ENCODE measurements around the gene RRAD. TPM values are rescaled to one million over a fixed set of nuclear protein-coding genes. Genes with fewer than 3 reads are reported as not detected.
"Not testable (repeated sequence)": the region's sequence is repeated elsewhere in the genome, so short reads cannot be mapped to it uniquely, and the experiment has no call there.

Gene RRAD
- total RNA-seq, 2 experiments from 2014 or later = 0.20 to 0.23 TPM

DNA sequence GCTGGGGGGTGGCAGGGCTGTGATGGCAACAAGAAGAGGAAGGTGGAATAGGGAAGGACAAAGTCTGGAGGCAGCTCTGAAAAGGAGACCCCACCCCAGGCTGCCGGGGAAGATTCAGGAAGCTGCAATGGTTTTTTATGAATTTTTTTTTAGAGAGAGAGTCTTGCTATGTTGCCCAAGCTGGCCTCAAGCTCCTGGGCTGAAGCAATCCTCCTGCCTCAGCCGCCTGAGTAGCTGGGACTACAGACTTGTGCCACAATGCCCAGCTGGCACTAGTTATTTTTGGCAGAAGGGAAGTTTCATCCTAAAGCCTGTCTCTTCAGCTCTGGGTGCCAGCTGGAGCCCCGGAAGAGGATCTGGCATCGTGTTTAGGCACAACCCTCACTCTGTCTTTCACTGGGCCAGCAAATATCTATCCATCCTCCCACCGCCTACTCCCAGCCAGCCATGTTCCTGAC, 34.4 kb upstream of the RRAD start:
- H3K36me3 Mint-ChIP-seq (ENCODE audit: low read depth) = no peaks in the 10 kb centered on the region
- H3K9me3 Mint-ChIP-seq = no peaks in the 10 kb centered on the region
- no peaks in the 10 kb centered on the region for H3K27me3 Mint-ChIP-seq
- H3K27ac Mint-ChIP-seq = no peak overlapping the region
- ChIA-PET CTCF (interaction anchor here (0.6 to 4.5 kb wide), 8 partner anchors 9 to 331 kb away, joined by 3 to 19 read pairs (median 4); partner anchors contain the start of gene PHAF1), POLR2A (interaction anchor here (0.7 kb wide), 1 partner anchor 199 kb away, joined by 5 read pairs; no protein-coding TSS in a partner anchor)
- no peak overlapping the region for H3K4me3 Mint-ChIP-seq
- no peak for DNase-seq
- peaks cover 44% of the 10 kb centered on the region for H3K4me1 Mint-ChIP-seq

DNA sequence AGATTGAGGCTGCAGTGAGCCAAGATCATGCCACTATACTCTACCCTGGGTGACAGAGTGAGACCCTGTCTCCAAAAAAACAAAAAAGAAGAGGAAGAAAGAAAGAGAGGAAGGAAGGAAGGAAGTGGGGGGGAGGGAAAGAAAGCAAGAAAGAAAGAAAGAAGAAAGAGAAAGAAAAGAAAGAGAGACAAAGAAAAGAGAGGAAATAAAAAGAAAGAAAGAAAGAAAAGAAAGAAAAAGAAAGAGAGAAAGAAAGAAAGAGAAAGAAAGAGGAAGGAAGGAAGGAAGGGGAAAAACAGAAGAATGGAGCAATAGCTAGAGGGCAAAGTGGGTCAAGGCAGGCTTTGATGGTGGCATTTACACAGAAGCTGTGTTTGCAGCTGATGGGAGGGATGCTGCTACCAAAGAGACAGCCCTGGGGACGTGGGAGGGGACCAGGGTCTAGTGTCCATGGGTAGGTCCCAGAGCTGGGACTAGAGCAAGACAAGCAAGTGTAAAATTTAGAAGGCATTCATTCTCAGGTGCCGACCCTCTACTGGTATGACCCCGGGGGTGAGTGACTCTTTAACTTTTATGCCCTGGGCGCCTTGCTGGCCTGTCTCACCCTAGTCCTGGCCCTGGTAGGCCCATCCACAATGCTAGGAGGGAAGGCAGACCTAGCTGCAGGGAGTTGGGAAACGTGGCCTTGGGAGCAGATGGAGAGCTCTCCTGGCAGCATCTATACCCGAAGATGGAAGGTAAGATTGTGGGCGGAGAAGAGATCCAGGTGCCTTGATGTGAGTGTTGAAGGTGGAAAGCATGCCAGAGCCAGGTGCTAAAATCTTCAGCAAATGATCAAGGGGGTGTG, 33.7 kb upstream of the RRAD start:
- ChIA-PET POLR2A (interaction anchor here (0.7 kb wide), 1 partner anchor 200 kb away, joined by 5 read pairs; no protein-coding TSS in a partner anchor), CTCF (interaction anchor here (0.6 to 4.5 kb wide), 15 partner anchors 8 to 331 kb away, joined by 3 to 19 read pairs (median 4); no protein-coding TSS in a partner anchor)
- H3K4me3 Mint-ChIP-seq = no peak overlapping the region
- H3K27ac Mint-ChIP-seq = peak overlapping the region; percentile 71
- no peaks in the 10 kb centered on the region for H3K9me3 Mint-ChIP-seq
- DNase-seq = no peak
- peaks cover 44% of the 10 kb centered on the region for H3K4me1 Mint-ChIP-seq
- peaks cover under 1% of the 10 kb centered on the region for H3K27me3 Mint-ChIP-seq
- no peaks in the 10 kb centered on the region for H3K36me3 Mint-ChIP-seq (ENCODE audit: low read depth)

DNA sequence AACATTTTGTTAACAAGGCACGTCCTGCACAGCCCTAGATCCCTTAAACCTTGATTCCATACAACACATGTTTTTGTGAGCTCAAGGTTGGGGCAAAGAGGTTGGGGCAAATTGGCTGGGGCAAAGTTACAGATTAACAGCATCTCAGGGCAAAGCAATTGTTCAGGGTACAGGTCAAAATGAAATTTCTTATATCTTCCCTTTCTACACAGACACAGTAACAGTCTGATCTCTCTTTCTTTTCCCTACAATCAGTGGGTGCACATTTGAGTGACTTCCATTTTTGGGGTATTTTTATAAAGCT, 30.8 kb upstream of the RRAD start:
- Mint-ChIP-seq H3K4me1 (peaks cover 32% of the 10 kb centered on the region), H3K27me3 (peaks cover 20% of the 10 kb centered on the region)
- H3K36me3 Mint-ChIP-seq (ENCODE audit: low read depth); DNase-seq; H3K27ac Mint-ChIP-seq; H3K4me3 Mint-ChIP-seq; H3K9me3 Mint-ChIP-seq; POLR2A ChIA-PET: not testable (repeated sequence)
- CTCF ChIA-PET = interaction anchor here (0.6 to 1.0 kb wide), 4 partner anchors 9 to 63 kb away, joined by 3 to 4 read pairs (median 3); partner anchors contain the start of gene CDH16

DNA sequence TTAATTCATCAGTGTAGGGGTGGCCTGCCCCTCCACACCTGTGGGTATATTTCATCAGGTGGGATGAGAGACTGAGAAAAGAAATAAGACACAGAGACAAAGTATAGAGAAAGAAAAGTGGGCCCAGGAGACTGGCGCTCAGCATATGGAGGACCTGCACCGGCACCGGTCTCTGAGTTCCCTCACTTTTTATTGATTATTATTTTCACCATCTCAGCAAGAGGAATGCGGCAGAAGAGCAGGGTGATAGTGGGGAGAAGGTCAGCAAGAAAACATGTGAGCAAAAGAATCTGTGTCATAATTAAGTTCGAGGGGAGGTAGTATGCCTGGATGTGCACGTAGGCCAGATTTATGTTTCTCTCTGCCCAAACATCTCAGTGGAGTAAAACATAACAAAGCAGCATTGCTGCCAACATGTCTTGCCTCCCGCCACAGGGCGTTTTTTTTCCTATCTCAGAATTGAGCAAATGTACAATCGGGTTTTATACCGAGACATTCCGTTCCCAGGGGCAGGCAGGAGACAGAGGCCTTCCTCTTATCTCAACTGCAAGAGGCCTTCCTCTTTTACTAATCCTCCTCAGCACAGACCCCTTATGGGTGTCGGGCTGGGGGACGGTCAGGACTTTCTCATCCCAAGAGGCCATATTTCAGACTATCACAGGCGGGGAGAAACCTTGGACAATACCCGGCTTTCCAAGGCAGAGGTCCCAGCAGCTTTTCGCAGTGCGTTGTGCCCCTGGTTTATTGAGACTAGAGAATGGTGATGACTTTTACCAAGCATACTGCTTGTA, 30.2 kb upstream of the RRAD start:
- DNase-seq; H3K9me3 Mint-ChIP-seq; H3K27ac Mint-ChIP-seq; H3K36me3 Mint-ChIP-seq (ENCODE audit: low read depth); H3K4me3 Mint-ChIP-seq; POLR2A ChIA-PET: not testable (repeated sequence)
- Mint-ChIP-seq H3K4me1 (peaks cover 28% of the 10 kb centered on the region), H3K27me3 (peaks cover 23% of the 10 kb centered on the region)
- CTCF ChIA-PET = interaction anchor here (0.6 to 1.0 kb wide), 2 partner anchors 37 to 63 kb away, joined by 3 to 4 read pairs; partner anchors contain the start of gene CDH16

DNA sequence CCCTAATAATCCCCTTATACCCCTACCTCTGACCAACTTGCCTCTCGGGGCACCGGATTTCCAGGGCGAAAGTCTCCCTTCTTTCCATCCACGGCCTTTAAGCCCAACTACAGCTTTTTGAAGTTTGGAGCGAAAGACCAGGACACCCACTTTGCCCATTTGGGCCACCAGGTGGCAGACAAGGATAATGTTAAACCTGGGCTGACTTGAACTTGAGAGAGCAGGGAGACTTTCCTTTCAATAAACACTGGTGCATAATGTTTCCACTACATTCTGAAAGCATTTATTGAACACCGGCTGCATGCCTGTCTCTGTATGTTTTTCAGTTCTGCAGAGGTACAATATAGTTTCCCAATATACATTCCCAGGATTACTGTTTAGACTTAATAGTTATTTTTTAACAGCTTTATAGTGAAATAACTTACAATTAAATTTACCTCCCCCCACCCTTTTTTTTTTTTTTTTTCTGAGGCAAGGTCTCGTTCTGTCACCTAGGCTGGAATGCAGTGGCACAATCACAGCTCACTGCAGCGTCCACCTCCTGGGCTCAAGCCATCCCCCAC, 28.8 kb upstream of the RRAD start:
- peak; percentile 87 for DNase-seq
- peaks cover 23% of the 10 kb centered on the region for H3K4me1 Mint-ChIP-seq
- POLR2A ChIA-PET = interaction anchor here (0.6 kb wide), 1 partner anchor 218 kb away, joined by 3 read pairs; no protein-coding TSS in a partner anchor
- no peak overlapping the region for H3K27ac Mint-ChIP-seq
- peaks cover 4% of the 10 kb centered on the region for H3K36me3 Mint-ChIP-seq (ENCODE audit: low read depth)
- no peak overlapping the region for H3K4me3 Mint-ChIP-seq
- CTCF ChIA-PET = interaction anchor here (0.6 to 2.2 kb wide), 17 partner anchors 11 to 861 kb away, joined by 3 to 8 read pairs (median 3); partner anchors contain the start of gene NOL3
- H3K27me3 Mint-ChIP-seq = peaks cover 35% of the 10 kb centered on the region
- peaks cover 8% of the 10 kb centered on the region for H3K9me3 Mint-ChIP-seq

DNA sequence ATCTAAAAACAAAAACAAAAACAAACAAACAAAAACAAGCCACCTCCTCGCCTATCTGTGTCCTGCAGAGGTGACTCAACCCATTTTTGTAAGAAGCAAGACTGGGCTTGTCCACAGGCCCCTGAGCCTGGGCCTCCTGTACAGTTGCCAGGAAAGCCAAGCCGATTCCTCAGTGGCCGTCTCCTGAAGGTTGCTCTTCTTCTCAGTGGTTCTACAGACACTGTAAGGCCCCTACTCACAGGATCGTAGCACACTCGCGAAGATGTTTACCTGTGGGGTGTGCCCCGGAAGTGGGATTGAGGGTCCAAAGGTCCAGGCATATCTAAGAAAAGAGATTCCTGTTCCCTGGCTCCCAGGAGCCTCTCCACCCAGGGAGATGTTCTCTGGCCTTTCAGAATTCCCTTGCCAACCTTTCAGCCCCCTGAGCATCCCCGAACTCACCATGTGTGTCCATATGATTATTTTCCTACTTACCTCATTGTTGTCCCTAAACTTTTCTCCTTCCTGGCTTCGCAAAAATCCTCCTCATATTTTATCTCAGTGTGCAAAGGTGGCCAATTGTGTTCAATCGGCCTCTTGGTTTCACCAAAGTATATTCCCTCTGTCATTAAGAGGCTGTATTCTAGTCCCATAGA, 28.2 kb upstream of the RRAD start:
- no peak for DNase-seq
- CTCF ChIA-PET = interaction anchor here (0.6 to 2.2 kb wide), 17 partner anchors 7 to 862 kb away, joined by 3 to 7 read pairs (median 3); partner anchors contain the start of genes CES3 and NOL3
- no peak overlapping the region for H3K27ac Mint-ChIP-seq
- H3K36me3 Mint-ChIP-seq (ENCODE audit: low read depth) = peaks cover 4% of the 10 kb centered on the region
- H3K9me3 Mint-ChIP-seq = peaks cover 8% of the 10 kb centered on the region
- no peak overlapping the region for H3K4me3 Mint-ChIP-seq
- H3K27me3 Mint-ChIP-seq = peaks cover 40% of the 10 kb centered on the region
- POLR2A ChIA-PET = interaction anchor here (0.6 kb wide), 1 partner anchor 219 kb away, joined by 3 read pairs; no protein-coding TSS in a partner anchor
- peaks cover 19% of the 10 kb centered on the region for H3K4me1 Mint-ChIP-seq

DNA sequence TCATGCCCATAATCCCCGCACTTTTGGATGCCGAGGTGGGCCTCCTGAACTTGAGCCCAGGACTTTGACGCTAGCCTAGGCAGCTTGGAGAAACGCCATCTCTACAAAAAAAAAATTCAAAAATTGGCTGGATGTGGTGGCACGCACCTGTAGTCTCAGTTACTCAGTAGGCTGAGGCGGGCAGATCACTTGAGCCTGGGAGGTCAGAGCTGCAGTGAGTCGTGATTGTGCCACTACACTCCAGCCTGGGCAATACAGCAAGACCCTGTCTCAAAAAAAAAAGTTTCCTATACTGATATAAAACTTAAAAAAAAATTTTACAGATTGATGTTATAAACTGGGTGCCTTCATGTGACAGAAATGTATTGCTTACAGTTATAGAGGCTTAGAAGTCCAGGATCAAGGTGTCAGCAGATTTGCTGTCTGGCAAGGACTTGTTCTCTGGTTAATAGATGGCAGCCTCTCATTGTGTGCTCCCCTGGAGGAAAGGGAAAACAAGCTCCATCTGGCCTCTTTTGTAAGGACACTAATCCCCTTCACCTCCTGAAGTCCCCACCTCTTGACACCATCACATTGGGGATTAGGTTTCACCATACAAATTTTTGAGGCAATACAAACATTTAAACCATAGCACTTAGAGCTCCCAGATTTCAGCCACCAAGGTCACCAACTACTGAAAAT, 27.2 kb upstream of the RRAD start:
- peaks cover 8% of the 10 kb centered on the region for H3K9me3 Mint-ChIP-seq
- H3K4me1 Mint-ChIP-seq = peaks cover 20% of the 10 kb centered on the region
- CTCF ChIA-PET = interaction anchor here (0.6 to 2.4 kb wide), 11 partner anchors 8 to 476 kb away, joined by 3 to 7 read pairs (median 3); partner anchors contain the start of genes CES3 and NOL3
- POLR2A ChIA-PET = interaction anchor here (0.6 kb wide), 1 partner anchor 210 kb away, joined by 3 read pairs; no protein-coding TSS in a partner anchor
- no peak for DNase-seq
- H3K36me3 Mint-ChIP-seq (ENCODE audit: low read depth) = peaks cover 4% of the 10 kb centered on the region
- peaks cover 46% of the 10 kb centered on the region for H3K27me3 Mint-ChIP-seq
- H3K4me3 Mint-ChIP-seq = no peak overlapping the region
- H3K27ac Mint-ChIP-seq = no peak overlapping the region

DNA sequence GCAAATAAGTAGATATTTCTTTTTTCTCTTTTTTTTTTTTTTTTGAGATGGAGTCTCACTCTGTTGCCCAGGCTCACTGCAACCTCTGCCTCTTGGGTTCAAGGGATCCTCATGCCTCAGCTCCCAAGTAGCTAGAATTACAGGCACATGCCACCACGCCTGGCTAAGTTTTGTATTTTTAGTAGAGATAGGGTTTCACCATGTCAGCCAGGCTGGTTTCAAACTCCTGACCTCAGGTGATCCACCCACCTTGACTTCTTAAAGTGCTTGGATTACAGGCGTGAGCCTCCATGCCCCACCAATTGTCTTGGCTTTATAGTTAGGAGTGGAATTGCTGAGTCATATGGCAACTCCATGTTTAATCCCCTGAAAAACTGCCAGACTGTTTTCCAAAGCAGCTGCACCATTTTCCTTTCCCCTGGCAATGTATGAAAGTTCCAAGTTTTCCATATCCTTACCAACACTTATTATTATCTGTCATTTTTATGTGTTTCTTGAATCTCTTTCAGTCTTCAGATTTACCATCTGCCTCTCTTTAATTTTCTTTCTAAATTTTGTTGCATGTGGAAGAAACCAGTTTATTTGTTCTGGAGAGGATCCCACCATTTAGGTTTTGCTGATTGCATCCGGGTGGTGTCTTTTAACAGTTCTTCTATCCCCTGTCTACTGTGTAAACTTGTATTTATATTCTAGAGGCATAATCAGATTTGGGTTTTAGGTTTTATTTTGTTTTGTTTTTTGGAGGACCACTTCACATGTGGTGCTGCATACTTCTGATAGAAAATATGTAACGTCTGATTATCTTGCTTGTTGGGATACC, 25.8 kb upstream of the RRAD start:
- peaks cover 8% of the 10 kb centered on the region for H3K9me3 Mint-ChIP-seq
- no peak overlapping the region for H3K4me3 Mint-ChIP-seq
- peaks cover 26% of the 10 kb centered on the region for H3K4me1 Mint-ChIP-seq
- no peak overlapping the region for H3K27ac Mint-ChIP-seq
- peaks cover 48% of the 10 kb centered on the region for H3K27me3 Mint-ChIP-seq
- no peak for DNase-seq
- peaks cover 4% of the 10 kb centered on the region for H3K36me3 Mint-ChIP-seq (ENCODE audit: low read depth)
- ChIA-PET CTCF (interaction anchor here (0.7 to 2.4 kb wide), 4 partner anchors 10 to 570 kb away, joined by 3 to 7 read pairs (median 4); partner anchors contain the start of gene CES3), POLR2A (no interaction called here)

DNA sequence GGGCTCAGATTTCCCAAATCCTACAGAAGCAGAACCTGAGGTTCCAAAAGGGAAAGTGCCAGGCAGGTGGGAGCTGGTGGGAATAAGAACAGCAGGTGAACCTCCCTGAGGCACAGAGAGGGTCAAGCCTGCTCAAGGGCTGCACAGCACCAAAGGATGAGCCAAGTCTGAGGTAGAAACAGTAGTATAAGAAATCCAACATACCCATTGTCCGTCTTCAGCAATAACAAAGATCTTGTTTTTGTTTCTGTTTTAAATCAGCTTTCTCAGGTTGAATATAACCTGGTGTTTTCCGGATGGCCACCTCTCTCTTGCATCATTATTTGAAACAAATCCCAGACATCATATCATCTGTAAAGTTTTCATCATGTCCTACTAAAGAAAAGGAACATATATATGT, 25.1 kb upstream of the RRAD start:
- peaks cover 26% of the 10 kb centered on the region for H3K4me1 Mint-ChIP-seq
- ChIA-PET POLR2A (no interaction called here), CTCF (interaction anchor here (0.8 to 2.4 kb wide), 3 partner anchors 63 to 205 kb away, joined by 3 to 7 read pairs (median 6); no protein-coding TSS in a partner anchor)
- peaks cover 4% of the 10 kb centered on the region for H3K36me3 Mint-ChIP-seq (ENCODE audit: low read depth)
- no peak for DNase-seq
- peaks cover 8% of the 10 kb centered on the region for H3K9me3 Mint-ChIP-seq
- H3K27me3 Mint-ChIP-seq = peaks cover 48% of the 10 kb centered on the region
- no peak overlapping the region for H3K4me3 Mint-ChIP-seq
- no peak overlapping the region for H3K27ac Mint-ChIP-seq

DNA sequence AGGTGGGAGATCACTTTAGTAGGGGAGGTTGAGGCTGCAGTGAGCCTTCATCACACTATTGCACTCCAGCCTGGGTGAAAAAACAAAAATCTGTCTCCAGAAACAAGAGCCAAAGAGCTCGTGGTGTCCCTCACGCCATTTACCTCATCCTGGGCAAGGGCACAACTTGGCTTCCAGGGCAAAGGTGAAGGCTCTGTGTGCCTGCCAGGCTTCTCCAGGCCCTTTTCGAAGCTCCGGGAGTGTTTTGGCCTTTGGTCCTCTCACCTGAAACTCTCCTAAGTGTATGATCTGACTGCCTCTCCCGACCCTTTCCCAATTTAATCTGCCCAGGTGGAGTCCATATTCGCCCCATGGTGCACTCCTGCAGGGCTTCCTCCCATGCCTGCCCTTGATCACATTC, 24.1 kb upstream of the RRAD start:
- CTCF ChIA-PET = interaction anchor here (1.3 to 2.5 kb wide), 3 partner anchors 68 to 236 kb away, joined by 4 to 8 read pairs (median 6); no protein-coding TSS in a partner anchor
- Mint-ChIP-seq H3K4me3 (no peak overlapping the region), H3K9me3 (peaks cover 8% of the 10 kb centered on the region), H3K36me3 (ENCODE audit: low read depth) (peaks cover 4% of the 10 kb centered on the region), H3K4me1 (peaks cover 26% of the 10 kb centered on the region), H3K27ac (no peak overlapping the region), H3K27me3 (peaks cover 48% of the 10 kb centered on the region)
- POLR2A ChIA-PET = no interaction called here
- no peak for DNase-seq

DNA sequence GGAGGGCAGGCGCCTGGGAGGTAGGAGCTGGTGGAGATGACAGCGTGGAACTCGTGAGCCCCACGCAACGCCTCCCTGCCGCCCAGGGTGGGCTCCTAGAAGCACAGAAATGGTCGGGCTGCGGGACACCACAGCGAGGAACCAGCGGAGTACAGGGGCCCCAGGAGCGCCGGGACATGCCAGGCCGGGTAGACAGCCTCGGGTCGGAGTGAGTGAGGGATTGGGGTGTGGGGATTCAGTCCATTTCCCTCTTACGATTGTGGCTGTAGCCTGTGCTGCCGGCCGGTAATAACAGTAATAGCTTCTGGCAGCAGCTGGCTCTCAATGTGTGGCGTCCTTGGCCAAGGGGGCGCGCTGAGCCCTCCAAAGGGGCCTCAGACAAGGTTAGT, 23.5 kb upstream of the RRAD start:
- ChIA-PET POLR2A (no interaction called here), CTCF (interaction anchor here (1.0 to 2.5 kb wide), 4 partner anchors 50 to 237 kb away, joined by 4 to 8 read pairs (median 5); no protein-coding TSS in a partner anchor)
- no peak overlapping the region for H3K27ac Mint-ChIP-seq
- H3K4me1 Mint-ChIP-seq = peaks cover 24% of the 10 kb centered on the region
- peak overlapping the region; percentile 77 for H3K4me3 Mint-ChIP-seq
- peaks cover 8% of the 10 kb centered on the region for H3K9me3 Mint-ChIP-seq
- no peak for DNase-seq
- peaks cover 4% of the 10 kb centered on the region for H3K36me3 Mint-ChIP-seq (ENCODE audit: low read depth)
- H3K27me3 Mint-ChIP-seq = peaks cover 45% of the 10 kb centered on the region
